Right atrium auricular region (tissue), 2 donors: ENCODE results near the gene DDX53. TPM values are rescaled to one million over a fixed set of nuclear protein-coding genes. Genes with fewer than 3 reads are reported as not detected.

Experiments used
- DNase-seq: peaks from one replicate; pipeline ENCODE4 v3.0.0-alpha.2; 2019; ENCODE audit warnings: low spot score
- H3K27ac ChIP-seq, 2 donors: fragments of 200-600 bp; sonication (generic); 1 replicate in 1 of 2; 2 replicates in 1 of 2; pipeline ENCODE4 v1.5.1; 2016 to 2019
- H3K27me3 ChIP-seq, 2 donors: fragments of 200-600 bp; sonication (generic); one replicate each; pipeline versions ENCODE4 v1.5.1 to v1.6.0; 2017 to 2019
- H3K36me3 ChIP-seq: fragments of 200-600 bp; sonication (generic); one replicate; pipeline ENCODE4 v1.5.1; 2016
- H3K4me1 ChIP-seq, 2 donors: fragments of 200-600 bp; sonication (generic); one replicate each; pipeline versions ENCODE4 v1.5.1 to v1.6.0; 2017 to 2019
- H3K4me3 ChIP-seq, 2 donors: fragments of 200-600 bp; sonication (generic); 1 replicate in 1 of 2; 2 replicates in 1 of 2; pipeline ENCODE4 v1.5.1; 2017 to 2019; ENCODE audit warnings: mild to moderate bottlenecking in 1 of 2, moderate library complexity in 1 of 2
- H3K9me3 ChIP-seq, 2 donors: fragments of 200-600 bp; sonication (generic); one replicate each; pipeline ENCODE4 v1.5.1; 2019
- CTCF ChIP-seq, 2 donors: fragments of 200-600 bp; sonication (generic); IDR thresholded peaks; one replicate each; pipeline ENCODE4 v1.5.1; 2019; ENCODE audit warnings: antibody characterized with exemption in 2 of 2
- total RNA-seq, 2 donors: library from RNA; depleted of rRNA; stranded (reverse); fragments of >200 nt; gene quantifications; one replicate each; pipeline ENCODE4 v1.1.0, GENCODE V29; 2016

DDX53 gene
- total RNA-seq: not detected

GRCh38 chrX:22999696-23000223, at the start of gene DDX53:
TSS of gene DDX53 (plus strand) at chrX:22999960. CDS start at chrX:23000058, 98 bp downstream.
- no peak for TF ChIP-seq CTCF (IDR thresholded peaks at IDR 0.05)
- Histone ChIP-seq H3K27ac (no peak within 1 kb of the TSS), H3K9me3 (no peaks in the 10 kb centered on the region), H3K36me3 (no peaks in the 10 kb centered on the region), H3K27me3 (no peaks in the 10 kb centered on the region), H3K4me1 (no peaks in the 10 kb centered on the region), H3K4me3 (no peak within 1 kb of the TSS)
- DNase-seq: no peak

GRCh38 chrX:22950269-22951266, 49.2 kb upstream of the DDX53 start:
- H3K9me3 ChIP-seq: no peaks in the 10 kb centered on the region
- no peak for TF ChIP-seq CTCF (IDR thresholded peaks at IDR 0.05)
- no peaks in the 10 kb centered on the region for H3K4me1 ChIP-seq
- H3K4me3 ChIP-seq: no peak overlapping the region
- no peaks in the 10 kb centered on the region for H3K27me3 ChIP-seq
- no peak for DNase-seq
- no peak overlapping the region for H3K27ac ChIP-seq
- no peaks in the 10 kb centered on the region for H3K36me3 ChIP-seq

- Histone ChIP-seq H3K4me1 (no peaks in the 10 kb centered on the region), H3K27ac (no peak overlapping the region), H3K36me3 (no peaks in the 10 kb centered on the region), H3K27me3 (no peaks in the 10 kb centered on the region), H3K4me3 (no peak overlapping the region), H3K9me3 (no peaks in the 10 kb centered on the region)
- DNase-seq: no peak
- TF ChIP-seq CTCF (IDR thresholded peaks at IDR 0.05): no peak
These were observed 47.8 kb upstream of the DDX53 start for GRCh38 chrX:22952010-22952409.

- H3K9me3 ChIP-seq: no peaks in the 10 kb centered on the region
- no peaks in the 10 kb centered on the region for H3K4me1 ChIP-seq
- no peak overlapping the region for H3K4me3 ChIP-seq
- no peak for TF ChIP-seq CTCF (IDR thresholded peaks at IDR 0.05)
- no peak for DNase-seq
- no peaks in the 10 kb centered on the region for H3K27me3 ChIP-seq
- H3K27ac ChIP-seq: no peak overlapping the region
- H3K36me3 ChIP-seq: no peaks in the 10 kb centered on the region
These were observed 41.5 kb upstream of the DDX53 start for GRCh38 chrX:22958250-22958649.

GRCh38 chrX:22959204-22959920, 40.4 kb upstream of the DDX53 start:
- Histone ChIP-seq H3K4me1 (no peaks in the 10 kb centered on the region), H3K27me3 (no peaks in the 10 kb centered on the region), H3K4me3 (no peak overlapping the region), H3K36me3 (no peaks in the 10 kb centered on the region), H3K9me3 (no peaks in the 10 kb centered on the region), H3K27ac (peak overlapping the region in 1 of 2 donors; percentile 7)
- no peak for DNase-seq
- no peak for TF ChIP-seq CTCF (IDR thresholded peaks at IDR 0.05)
